HCT116 (cell line): ENCODE data around the gene KRTAP12-1. TPM values are rescaled to one million over a fixed set of nuclear protein-coding genes. Genes with fewer than 3 reads are reported as not detected.

Source experiments
- ATAC-seq: fragments of 200-7000 bp; cut with Tn5 transposase; 2 replicates; pipeline ENCODE4 v1.9.1; 2020; ENCODE audit warnings: mild to moderate bottlenecking, moderate library complexity
- BruUV-seq: library from RNA; stranded (reverse); fragments of 400-500 nt; replicated peaks from 2 replicates; lab custom pipeline; 2021; lab: Mats Ljungman, UMichigan
- CTCF ChIA-PET: fragments of 300-600 bp; sonication (Branson Sonifier 250); formaldehyde crosslinking; loops from one replicate; lab custom pipeline; 2021; ENCODE audit warnings: antibody characterized with exemption; lab: Charles Lee
- POLR2A ChIA-PET: fragments of 300-600, 350-600 bp; sonication (Branson Sonifier 250); formaldehyde crosslinking; loops from one replicate; lab custom pipeline; 2021; ENCODE audit warnings: antibody characterized with exemption; lab: Charles Lee
- RAD21 ChIA-PET, 2 experiments: fragments of 300-600 bp; sonication (Branson Sonifier 250); formaldehyde crosslinking; loops; one replicate each; lab custom pipeline; 2023; ENCODE audit warnings: low total read pairs in 2 of 2; ENCODE audit not compliant: uncharacterized antibody in 2 of 2, unreplicated experiment in 2 of 2, low non-redundant PET in 1 of 2; lab: Charles Lee
- DNase-seq: peaks from one replicate; pipeline ENCODE4 v3.0.0-alpha.2; 2010; ENCODE audit warnings: low read depth, low spot score
- H2AFZ ChIP-seq: fragments of 200-600 bp; shearing (Covaris generic), sonication (generic); 2 replicates; pipeline ENCODE4 v1.6.1; 2017; ENCODE audit warnings: low read depth, mixed run types, mixed read lengths, antibody characterized with exemption, low read length; ENCODE audit not compliant: poor library complexity, severe bottlenecking
- H3K27ac ChIP-seq: 2 replicates; pipeline ENCODE4 v1.5.1; 2012; ENCODE audit warnings: low read depth, low read length
- H3K27me3 ChIP-seq: fragments of 200-600 bp; sonication (generic); 2 replicates; pipeline ENCODE4 v1.6.1; 2016; ENCODE audit warnings: mixed run types, low read length, mixed read lengths; ENCODE audit not compliant: insufficient read depth
- H3K36me3 ChIP-seq, 2 experiments: fragments of 200-500 bp in 1 of 2; fragments of 200-600 bp in 1 of 2; sonication (Bioruptor generic) in 1 of 2; sonication (generic) in 1 of 2; 2 replicates each; pipeline versions ENCODE4 v1.5.1 to v1.6.1; 2014 to 2016; ENCODE audit warnings: low read length in 2 of 2, inconsistent platforms in 1 of 2, mixed read lengths in 1 of 2, mixed run types in 1 of 2; ENCODE audit not compliant: insufficient read depth in 2 of 2, control insufficient read depth in 1 of 2
- H3K4me1 ChIP-seq, 2 experiments: fragments of 200-600 bp in 1 of 2; sonication (generic) in 1 of 2; 2 replicates each; pipeline versions ENCODE4 v1.5.1 to v1.6.1; 2012 to 2017; ENCODE audit warnings: low read length in 2 of 2, inconsistent platforms in 1 of 2, mild to moderate bottlenecking in 1 of 2, mixed read lengths in 1 of 2, mixed run types in 1 of 2, moderate library complexity in 1 of 2; ENCODE audit not compliant: insufficient read depth in 2 of 2, control insufficient read depth in 1 of 2
- H3K4me2 ChIP-seq: fragments of 200-600 bp; sonication (generic); 2 replicates; pipeline ENCODE4 v1.6.1; 2017; ENCODE audit warnings: mixed run types, low read length, mixed read lengths
- H3K4me3 ChIP-seq, 2 experiments: fragments of 200-600 bp in 1 of 2; sonication (generic) in 1 of 2; replicated peaks in 1 of 2; 2 replicates each; pipeline ENCODE4 v1.5.1; 2011 to 2016; ENCODE audit warnings: low read length in 2 of 2, control low read depth in 1 of 2, low read depth in 1 of 2, mild to moderate bottlenecking in 1 of 2, mixed read lengths in 1 of 2, mixed run types in 1 of 2
- H3K79me2 ChIP-seq: fragments of 200-600 bp; sonication (generic); 2 replicates; pipeline ENCODE4 v1.6.1; 2017; ENCODE audit warnings: mild to moderate bottlenecking, mixed run types, low read length, moderate library complexity, mixed read lengths; ENCODE audit not compliant: insufficient read depth
- H3K9ac ChIP-seq: fragments of 200-600 bp; sonication (generic); 2 replicates; pipeline ENCODE4 v1.6.1; 2016; ENCODE audit warnings: low read length, mixed read lengths
- H3K9me2 ChIP-seq: fragments of 200-600 bp; sonication (generic), shearing (Covaris generic); 2 replicates; pipeline ENCODE4 v1.6.1; 2017; ENCODE audit warnings: mixed run types, mild to moderate bottlenecking, moderate library complexity; ENCODE audit not compliant: insufficient read depth
- H3K9me3 ChIP-seq, 2 experiments: fragments of 200-500 bp in 1 of 2; fragments of 200-600 bp in 1 of 2; sonication (Bioruptor generic) in 1 of 2; sonication (generic) in 1 of 2; 2 replicates each; pipeline ENCODE4 v1.6.1; 2014 to 2017; ENCODE audit warnings: low read length in 2 of 2, mixed read lengths in 2 of 2, inconsistent platforms in 1 of 2, low read depth in 1 of 2, mild to moderate bottlenecking in 1 of 2, mixed run types in 1 of 2, moderate library complexity in 1 of 2; ENCODE audit not compliant: control insufficient read depth in 1 of 2, insufficient read depth in 1 of 2
- H4K20me1 ChIP-seq: fragments of 200-600 bp; sonication (generic), shearing (Covaris generic); 2 replicates; pipeline ENCODE4 v1.6.1; 2017; ENCODE audit warnings: mixed run types, mild to moderate bottlenecking, moderate library complexity; ENCODE audit not compliant: insufficient read depth
- CEBPB ChIP-seq: IDR thresholded peaks from 2 replicates; pipeline ENCODE4 v1.6.1; 2012; ENCODE audit warnings: low read depth
- EGR1 ChIP-seq: IDR thresholded peaks from 2 replicates; pipeline ENCODE4 v1.6.1; 2012; ENCODE audit warnings: low read depth
- ELF1 ChIP-seq: IDR thresholded peaks from 2 replicates; pipeline ENCODE4 v1.6.1; 2012; ENCODE audit warnings: low read depth, borderline replicate concordance
- EZH2 ChIP-seq: fragments of 200-600 bp; sonication (generic); IDR thresholded peaks from 2 replicates; pipeline ENCODE4 v1.6.1; 2017; ENCODE audit warnings: antibody characterized with exemption, mixed run types
- EZH2phosphoT487 ChIP-seq: fragments of 200-600 bp; IDR thresholded peaks from 2 replicates; pipeline ENCODE4 v1.6.1; 2018; ENCODE audit warnings: antibody characterized with exemption, borderline replicate concordance
- FOSL1 ChIP-seq: IDR thresholded peaks from 2 replicates; pipeline ENCODE4 v1.6.1; 2012; ENCODE audit warnings: low read depth
- JUND ChIP-seq: IDR thresholded peaks from 2 replicates; pipeline ENCODE4 v1.6.1; 2012
- POLR2AphosphoS5 ChIP-seq: IDR thresholded peaks from 2 replicates; pipeline ENCODE4 v1.6.1; 2011; ENCODE audit warnings: mild to moderate bottlenecking, low read depth, low read length, moderate library complexity
- RAD21 ChIP-seq: IDR thresholded peaks from 2 replicates; pipeline ENCODE4 v1.6.1; 2012; ENCODE audit warnings: low read depth, mild to moderate bottlenecking
- SIN3A ChIP-seq: IDR thresholded peaks from 2 replicates; pipeline ENCODE4 v1.6.1; 2012; ENCODE audit warnings: low read depth
- SP1 ChIP-seq: IDR thresholded peaks from 2 replicates; pipeline ENCODE4 v1.6.1; 2012; ENCODE audit warnings: low read depth
- SRF ChIP-seq: IDR thresholded peaks from 2 replicates; pipeline ENCODE4 v1.6.1; 2012; ENCODE audit warnings: low read depth
- TCF7L2 ChIP-seq: IDR thresholded peaks from 2 replicates; pipeline ENCODE4 v1.7.0; 2011; ENCODE audit warnings: borderline replicate concordance, inconsistent platforms; ENCODE audit not compliant: insufficient read depth, insufficient read length; ENCODE audit errors: extremely low read depth
- YY1 ChIP-seq: IDR thresholded peaks from 2 replicates; pipeline ENCODE4 v1.6.1; 2011; ENCODE audit warnings: low read length, low read depth, moderate library complexity, mild to moderate bottlenecking; ENCODE audit not compliant: insufficient replicate concordance; ENCODE audit errors: extremely low read depth
- ZFX ChIP-seq: fragments of 450-650 bp; IDR thresholded peaks from 2 replicates; pipeline ENCODE4 v1.6.1; 2017
- ZNF274 ChIP-seq: fragments of 200-500 bp; sonication (Bioruptor generic); IDR thresholded peaks from 2 replicates; pipeline ENCODE4 v1.6.1; 2014; ENCODE audit warnings: mild to moderate bottlenecking, low read depth, low read length, inconsistent platforms
- intact Hi-C: fragments of 100-400 bp; cut with micrococcal nuclease; formaldehyde crosslinking; loops from 2 replicates; pipeline ENCODE4 v1.10.0; 2022
- total RNA-seq: library from RNA; stranded (reverse); gene quantifications from one replicate; pipeline ENCODE4 v1.2.1, GENCODE V29; 2021; ENCODE audit not compliant: unreplicated experiment
- TF ChIP-seq, protein P1 (sequence below): IDR thresholded peaks from 2 replicates; pipeline ENCODE4 v1.6.1; 2012; ENCODE audit warnings: low read depth
- TF ChIP-seq, protein P2 (sequence below): IDR thresholded peaks from 2 replicates; pipeline ENCODE4 v1.6.1; 2012
- TF ChIP-seq, protein P3 (sequence below): IDR thresholded peaks from 2 replicates; pipeline ENCODE4 v1.6.1; 2011; ENCODE audit warnings: mild to moderate bottlenecking, low read length, moderate library complexity; ENCODE audit not compliant: insufficient replicate concordance; ENCODE audit errors: extremely low read depth
- TF ChIP-seq, protein P4 (sequence below): IDR thresholded peaks from 2 replicates; pipeline ENCODE4 v1.6.1; 2012

The KRTAP12-1 gene
- total RNA-seq, 1 experiment from 2014 or later: not detected

DNA sequence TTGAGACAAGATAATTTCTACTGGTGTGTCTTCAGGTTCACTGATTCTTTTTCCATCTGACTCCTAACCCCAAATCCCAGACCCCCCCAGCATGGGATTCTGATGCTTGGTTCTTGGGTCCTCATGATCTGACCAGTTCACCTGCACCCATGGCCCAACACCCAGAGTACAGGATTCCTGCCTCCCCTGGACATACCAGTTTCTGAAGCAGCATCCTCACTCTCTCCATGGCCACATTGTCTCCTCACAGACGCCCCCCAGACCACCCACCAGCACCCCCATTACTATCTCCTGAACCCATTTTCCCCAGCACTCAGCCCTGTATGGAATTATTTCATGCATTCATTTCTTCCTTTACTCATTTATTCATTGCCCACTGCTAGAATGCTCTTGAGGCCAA is 25.1 kb downstream of the KRTAP12-1 start:
- BruUV-seq: no TSS peak
- Histone ChIP-seq H4K20me1 (no peaks in the 10 kb centered on the region), H3K27me3 (no peaks in the 10 kb centered on the region), H3K4me1 (no peaks in the 10 kb centered on the region), H3K9ac (no peak overlapping the region), H3K9me2 (no peaks in the 10 kb centered on the region), H3K27ac (no peak overlapping the region), H3K9me3 (no peaks in the 10 kb centered on the region), H3K4me2 (no peak overlapping the region), H3K79me2 (no peaks in the 10 kb centered on the region), H3K36me3 (no peaks in the 10 kb centered on the region), H2AFZ (no peak overlapping the region), H3K4me3 (no peak overlapping the region)
- no peak for ATAC-seq
- intact Hi-C loops: no loop called here
- ChIA-PET POLR2A (no interaction called here), CTCF (no interaction called here), RAD21 (no interaction called here)
- TF ChIP-seq YY1: no peak
- no peak for TF ChIP-seq EZH2phosphoT487
- TF ChIP-seq, protein P1, sequence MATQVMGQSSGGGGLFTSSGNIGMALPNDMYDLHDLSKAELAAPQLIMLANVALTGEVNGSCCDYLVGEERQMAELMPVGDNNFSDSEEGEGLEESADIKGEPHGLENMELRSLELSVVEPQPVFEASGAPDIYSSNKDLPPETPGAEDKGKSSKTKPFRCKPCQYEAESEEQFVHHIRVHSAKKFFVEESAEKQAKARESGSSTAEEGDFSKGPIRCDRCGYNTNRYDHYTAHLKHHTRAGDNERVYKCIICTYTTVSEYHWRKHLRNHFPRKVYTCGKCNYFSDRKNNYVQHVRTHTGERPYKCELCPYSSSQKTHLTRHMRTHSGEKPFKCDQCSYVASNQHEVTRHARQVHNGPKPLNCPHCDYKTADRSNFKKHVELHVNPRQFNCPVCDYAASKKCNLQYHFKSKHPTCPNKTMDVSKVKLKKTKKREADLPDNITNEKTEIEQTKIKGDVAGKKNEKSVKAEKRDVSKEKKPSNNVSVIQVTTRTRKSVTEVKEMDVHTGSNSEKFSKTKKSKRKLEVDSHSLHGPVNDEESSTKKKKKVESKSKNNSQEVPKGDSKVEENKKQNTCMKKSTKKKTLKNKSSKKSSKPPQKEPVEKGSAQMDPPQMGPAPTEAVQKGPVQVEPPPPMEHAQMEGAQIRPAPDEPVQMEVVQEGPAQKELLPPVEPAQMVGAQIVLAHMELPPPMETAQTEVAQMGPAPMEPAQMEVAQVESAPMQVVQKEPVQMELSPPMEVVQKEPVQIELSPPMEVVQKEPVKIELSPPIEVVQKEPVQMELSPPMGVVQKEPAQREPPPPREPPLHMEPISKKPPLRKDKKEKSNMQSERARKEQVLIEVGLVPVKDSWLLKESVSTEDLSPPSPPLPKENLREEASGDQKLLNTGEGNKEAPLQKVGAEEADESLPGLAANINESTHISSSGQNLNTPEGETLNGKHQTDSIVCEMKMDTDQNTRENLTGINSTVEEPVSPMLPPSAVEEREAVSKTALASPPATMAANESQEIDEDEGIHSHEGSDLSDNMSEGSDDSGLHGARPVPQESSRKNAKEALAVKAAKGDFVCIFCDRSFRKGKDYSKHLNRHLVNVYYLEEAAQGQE: no peak
- no peak for TF ChIP-seq POLR2AphosphoS5
- no peak for TF ChIP-seq SRF
- TF ChIP-seq CEBPB: no peak
- TF ChIP-seq FOSL1: no peak
- TF ChIP-seq RAD21: no peak
- TF ChIP-seq, protein P2, sequence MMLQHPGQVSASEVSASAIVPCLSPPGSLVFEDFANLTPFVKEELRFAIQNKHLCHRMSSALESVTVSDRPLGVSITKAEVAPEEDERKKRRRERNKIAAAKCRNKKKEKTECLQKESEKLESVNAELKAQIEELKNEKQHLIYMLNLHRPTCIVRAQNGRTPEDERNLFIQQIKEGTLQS: no peak
- TF ChIP-seq, protein P3, sequence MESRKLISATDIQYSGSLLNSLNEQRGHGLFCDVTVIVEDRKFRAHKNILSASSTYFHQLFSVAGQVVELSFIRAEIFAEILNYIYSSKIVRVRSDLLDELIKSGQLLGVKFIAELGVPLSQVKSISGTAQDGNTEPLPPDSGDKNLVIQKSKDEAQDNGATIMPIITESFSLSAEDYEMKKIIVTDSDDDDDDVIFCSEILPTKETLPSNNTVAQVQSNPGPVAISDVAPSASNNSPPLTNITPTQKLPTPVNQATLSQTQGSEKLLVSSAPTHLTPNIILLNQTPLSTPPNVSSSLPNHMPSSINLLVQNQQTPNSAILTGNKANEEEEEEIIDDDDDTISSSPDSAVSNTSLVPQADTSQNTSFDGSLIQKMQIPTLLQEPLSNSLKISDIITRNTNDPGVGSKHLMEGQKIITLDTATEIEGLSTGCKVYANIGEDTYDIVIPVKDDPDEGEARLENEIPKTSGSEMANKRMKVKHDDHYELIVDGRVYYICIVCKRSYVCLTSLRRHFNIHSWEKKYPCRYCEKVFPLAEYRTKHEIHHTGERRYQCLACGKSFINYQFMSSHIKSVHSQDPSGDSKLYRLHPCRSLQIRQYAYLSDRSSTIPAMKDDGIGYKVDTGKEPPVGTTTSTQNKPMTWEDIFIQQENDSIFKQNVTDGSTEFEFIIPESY: no peak
- no peak for TF ChIP-seq SIN3A
- TF ChIP-seq TCF7L2: no peak
- TF ChIP-seq, protein P4, sequence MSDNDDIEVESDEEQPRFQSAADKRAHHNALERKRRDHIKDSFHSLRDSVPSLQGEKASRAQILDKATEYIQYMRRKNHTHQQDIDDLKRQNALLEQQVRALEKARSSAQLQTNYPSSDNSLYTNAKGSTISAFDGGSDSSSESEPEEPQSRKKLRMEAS: no peak
- no peak for TF ChIP-seq JUND
- TF ChIP-seq EGR1: no peak
- TF ChIP-seq SP1: no peak
- no peak for TF ChIP-seq ELF1
- no peak for TF ChIP-seq EZH2
- TF ChIP-seq ZNF274: no peak
- no peak for TF ChIP-seq ZFX
- no peak for DNase-seq
